ENCODE data around the gene IKZF3. TPM values are rescaled to one million over a fixed set of nuclear protein-coding genes. Genes with fewer than 3 reads are reported as not detected.
"Not testable (repeated sequence)": the region's sequence is repeated elsewhere in the genome, so short reads cannot be mapped to it uniquely, and the experiment has no call there.

IKZF3 gene
- total and polyA plus RNA-seq, 7 experiments from 2014 or later, result 9.7 to 77.8 (median 55.5) TPM

- Histone ChIP-seq H3K9me3 (ENCODE audit: control insufficient read depth in 2 of 3, low read length in 3 of 3) (no peaks in the 10 kb centered on the region), H3K27ac (ENCODE audit: low read depth, low read length) (peak overlapping the region; percentile 99), H3K4me1 (ENCODE audit: control insufficient read depth in 2 of 2, insufficient read depth in 2 of 2, low read length in 2 of 2) (peaks cover 24 to 33% of the 10 kb centered on the region in 2 donors), H3K27me3 (ENCODE audit: control insufficient read depth in 2 of 2, insufficient read depth in 2 of 2, low read length in 2 of 2) (no peaks in the 10 kb centered on the region), H3K4me3 (ENCODE audit: low read length) (peak overlapping the region; percentile 53), H3K36me3 (ENCODE audit: control insufficient read depth in 2 of 3, insufficient read depth in 3 of 3, low read length in 3 of 3) (no peaks in the 10 kb centered on the region)
- ATAC-seq (peak; percentile 63), DNase-seq (peak in 7 of 9 donors; percentile 14 to 78 (median 35))
- POLR2A ChIA-PET, result interaction anchor here (0.6 to 1.0 kb wide), 3 partner anchors 48 to 106 kb away, joined by 3 to 4 read pairs (median 3); no protein-coding TSS in a partner anchor
- CTCF ChIA-PET, result no interaction called here
- Mint-ChIP-seq H3K36me3 (peaks cover 0 to 7% (median 0%) of the 10 kb centered on the region in 5 donors), H3K9me3 (peaks cover 0 to 2% (median 0%) of the 10 kb centered on the region in 11 donors), H3K27me3 (peaks cover 0 to 3% (median 0%) of the 10 kb centered on the region in 5 donors), H3K4me3 (peak overlapping the region; percentile 39 to 96 (median 81)), H3K4me1 (peaks cover 18 to 61% (median 47%) of the 10 kb centered on the region in 7 donors), H3K27ac (peak overlapping the region; percentile 86 to 98 (median 92))
- intact Hi-C loops (cut with micrococcal nuclease), result loop anchor here in 1 of 2 donors (2.0 kb wide), 1 partner anchor 86 kb away; no protein-coding TSS in a partner anchor
Measured at GRCh38 chr17:39867084-39867879, 3.2 kb upstream of the IKZF3 start.

GRCh38 chr17:39866013-39866730, 2.1 kb upstream of the IKZF3 start:
- no peaks in the 10 kb centered on the region for H3K9me3 ChIP-seq (ENCODE audit: control insufficient read depth in 2 of 3, low read length in 3 of 3)
- peak overlapping the region; percentile 2 to 98 (median 97) for H3K27ac Mint-ChIP-seq
- no peaks in the 10 kb centered on the region for H3K27me3 ChIP-seq (ENCODE audit: control insufficient read depth in 2 of 2, insufficient read depth in 2 of 2, low read length in 2 of 2)
- H3K27me3 Mint-ChIP-seq, result no peaks in the 10 kb centered on the region
- peak overlapping the region; percentile 99 for H3K27ac ChIP-seq (ENCODE audit: low read depth, low read length)
- no peaks in the 10 kb centered on the region for H3K36me3 ChIP-seq (ENCODE audit: control insufficient read depth in 2 of 3, insufficient read depth in 3 of 3, low read length in 3 of 3)
- H3K4me3 Mint-ChIP-seq, result peak overlapping the region in 9 of 10 donors; percentile 16 to 98 (median 90)
- POLR2A ChIA-PET, result interaction anchor here (0.7 to 3.4 kb wide), 4 partner anchors 86 to 136 kb away, joined by 4 to 28 read pairs (median 10); partner anchors contain the start of gene MIEN1
- H3K4me1 Mint-ChIP-seq, result peaks cover 19 to 72% (median 52%) of the 10 kb centered on the region in 7 donors
- CTCF ChIA-PET, result interaction anchor here (0.6 to 1.8 kb wide), 4 partner anchors 17 to 243 kb away, joined by 3 to 12 read pairs (median 4); no protein-coding TSS in a partner anchor
- peaks cover 0 to 7% (median 0%) of the 10 kb centered on the region in 5 donors for H3K36me3 Mint-ChIP-seq
- DNase-seq (no peak), ATAC-seq (no peak)
- no peak overlapping the region for H3K4me3 ChIP-seq (ENCODE audit: low read length)
- H3K4me1 ChIP-seq (ENCODE audit: control insufficient read depth in 2 of 2, insufficient read depth in 2 of 2, low read length in 2 of 2), result peaks cover 24 to 33% of the 10 kb centered on the region in 2 donors
- intact Hi-C loops (cut with micrococcal nuclease), result loop anchor here in 1 of 2 donors (2.0 kb wide), 1 partner anchor 87 kb away; no protein-coding TSS in a partner anchor
- peaks cover 0 to 2% (median 0%) of the 10 kb centered on the region in 11 donors for H3K9me3 Mint-ChIP-seq

DNA sequence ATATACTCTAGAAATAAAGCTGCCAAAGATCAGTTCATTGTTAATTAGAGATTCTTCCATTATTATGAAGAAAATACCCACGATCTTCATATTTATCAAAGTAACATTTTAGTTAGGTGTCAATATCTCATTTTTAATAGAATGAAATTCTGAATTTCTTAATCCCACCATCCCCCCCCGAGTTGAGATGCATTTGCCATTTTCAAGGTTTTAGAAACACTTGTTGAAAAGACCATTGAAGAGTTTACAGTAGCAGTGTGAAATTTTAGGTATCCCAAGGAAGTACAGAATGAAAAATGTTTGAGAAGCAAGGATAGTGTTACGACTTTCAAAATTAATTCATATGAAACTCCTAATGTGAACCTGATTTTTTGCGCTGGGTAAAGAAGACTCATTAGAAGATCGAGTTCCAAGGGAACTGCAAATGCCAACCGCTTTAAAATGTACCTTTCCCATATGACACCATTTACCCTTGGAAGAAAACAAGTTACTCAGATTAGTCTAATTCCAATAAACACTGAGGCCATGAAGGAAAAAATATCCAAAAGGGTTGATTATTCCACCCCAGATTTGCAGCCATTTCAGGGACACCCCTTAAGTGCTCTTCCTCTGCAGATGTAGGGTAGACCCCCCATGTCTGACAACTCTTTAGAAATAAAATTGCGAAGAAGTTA, 731 bp downstream of the IKZF3 start:
- Mint-ChIP-seq H3K27me3 (no peaks in the 10 kb centered on the region), H3K9me3 (peaks cover 0 to 3% (median 0%) of the 10 kb centered on the region in 11 donors), H3K27ac (peak overlapping the region; percentile 86 to 98 (median 97)), H3K36me3 (peaks cover 0 to 11% (median 0%) of the 10 kb centered on the region in 5 donors), H3K4me1 (peaks cover 25 to 84% (median 66%) of the 10 kb centered on the region in 7 donors), H3K4me3 (peak overlapping the region; percentile 86 to 98 (median 94))
- Histone ChIP-seq H3K27ac (ENCODE audit: low read depth, low read length) (peak overlapping the region; percentile 99), H3K4me1 (ENCODE audit: control insufficient read depth in 2 of 2, insufficient read depth in 2 of 2, low read length in 2 of 2) (peaks cover 27 to 33% of the 10 kb centered on the region in 2 donors), H3K4me3 (ENCODE audit: low read length) (peak overlapping the region; percentile 69), H3K27me3 (ENCODE audit: control insufficient read depth in 2 of 2, insufficient read depth in 2 of 2, low read length in 2 of 2) (no peaks in the 10 kb centered on the region), H3K9me3 (ENCODE audit: control insufficient read depth in 2 of 3, low read length in 3 of 3) (no peaks in the 10 kb centered on the region), H3K36me3 (ENCODE audit: control insufficient read depth in 2 of 3, insufficient read depth in 3 of 3, low read length in 3 of 3) (no peaks in the 10 kb centered on the region)
- CTCF ChIA-PET, result interaction anchor here (0.5 to 2.2 kb wide), 11 partner anchors 43 to 240 kb away, joined by 3 to 19 read pairs (median 3); partner anchors contain the start of gene MIEN1
- POLR2A ChIA-PET, result interaction anchor here (1.0 to 5.9 kb wide), 13 partner anchors 11 to 133 kb away, joined by 3 to 50 read pairs (median 15); partner anchors contain the start of genes MIEN1 and PSMD3
- intact Hi-C loops (cut with micrococcal nuclease), result loop anchor here (1.0 to 5.0 kb wide), 5 partner anchors 12 to 91 kb away; no protein-coding TSS in a partner anchor
- ATAC-seq, result no peak
- DNase-seq, result no peak

GRCh38 chr17:39861235-39861634, 2.9 kb downstream of the IKZF3 start:
- peak in 1 of 9 donors; percentile 10 for DNase-seq
- peaks cover 0 to 9% (median 0%) of the 10 kb centered on the region in 5 donors for H3K36me3 Mint-ChIP-seq

GRCh38 chr17:39855911-39856649, 8.0 kb downstream of the IKZF3 start:
- ATAC-seq; H3K27ac ChIP-seq (ENCODE audit: low read depth, low read length); H3K4me3 ChIP-seq (ENCODE audit: low read length); intact Hi-C loops (cut with micrococcal nuclease); DNase-seq; H3K27ac Mint-ChIP-seq; H3K27me3 ChIP-seq (ENCODE audit: control insufficient read depth in 2 of 2, insufficient read depth in 2 of 2, low read length in 2 of 2); H3K27me3 Mint-ChIP-seq; H3K9me3 Mint-ChIP-seq; H3K4me3 Mint-ChIP-seq; H3K9me3 ChIP-seq (ENCODE audit: control insufficient read depth in 2 of 3, low read length in 3 of 3); H3K36me3 ChIP-seq (ENCODE audit: control insufficient read depth in 2 of 3, insufficient read depth in 3 of 3, low read length in 3 of 3): not testable (repeated sequence)
- Mint-ChIP-seq H3K36me3 (peaks cover 0 to 14% (median 5%) of the 10 kb centered on the region in 5 donors), H3K4me1 (peaks cover 20 to 75% (median 68%) of the 10 kb centered on the region in 7 donors)
- CTCF ChIA-PET, result interaction anchor here (0.9 kb wide), 1 partner anchor 106 kb away, joined by 4 read pairs; no protein-coding TSS in a partner anchor
- peaks cover 8 to 17% of the 10 kb centered on the region in 2 donors for H3K4me1 ChIP-seq (ENCODE audit: control insufficient read depth in 2 of 2, insufficient read depth in 2 of 2, low read length in 2 of 2)
- POLR2A ChIA-PET, result interaction anchor here (0.8 to 1.1 kb wide), 2 partner anchors 9 to 12 kb away, joined by 3 to 4 read pairs; no protein-coding TSS in a partner anchor

More at GRCh38 chr17:39861235-39861634, 2.9 kb downstream of the IKZF3 start:
- ChIA-PET POLR2A (interaction anchor here (1.0 to 5.9 kb wide), 18 partner anchors 9 to 199 kb away, joined by 3 to 50 read pairs (median 6); no protein-coding TSS in a partner anchor), CTCF (interaction anchor here (0.8 to 2.5 kb wide), 7 partner anchors 9 to 240 kb away, joined by 3 to 12 read pairs (median 5); no protein-coding TSS in a partner anchor)
- no peaks in the 10 kb centered on the region for H3K27me3 ChIP-seq (ENCODE audit: control insufficient read depth in 2 of 2, insufficient read depth in 2 of 2, low read length in 2 of 2)
- H3K4me3 ChIP-seq (ENCODE audit: low read length), result peak overlapping the region; percentile 43
- peaks cover 19% of the 10 kb centered on the region in 2 donors for H3K4me1 ChIP-seq (ENCODE audit: control insufficient read depth in 2 of 2, insufficient read depth in 2 of 2, low read length in 2 of 2)
- no peaks in the 10 kb centered on the region for H3K36me3 ChIP-seq (ENCODE audit: control insufficient read depth in 2 of 3, insufficient read depth in 3 of 3, low read length in 3 of 3)
- intact Hi-C loops (cut with micrococcal nuclease), result loop anchor here (2.0 to 5.0 kb wide), 3 partner anchors 16 to 89 kb away; no protein-coding TSS in a partner anchor
- H3K27me3 Mint-ChIP-seq, result no peaks in the 10 kb centered on the region
- H3K4me3 Mint-ChIP-seq, result peak overlapping the region; percentile 68 to 97 (median 83)
- peak overlapping the region; percentile 56 to 98 (median 88) for H3K27ac Mint-ChIP-seq
- no peak for ATAC-seq
- H3K4me1 Mint-ChIP-seq, result peaks cover 16 to 82% (median 60%) of the 10 kb centered on the region in 7 donors
- H3K9me3 ChIP-seq (ENCODE audit: control insufficient read depth in 2 of 3, low read length in 3 of 3), result no peaks in the 10 kb centered on the region
- H3K27ac ChIP-seq (ENCODE audit: low read depth, low read length), result peak overlapping the region; percentile 99
- peaks cover 0 to 3% (median 0%) of the 10 kb centered on the region in 11 donors for H3K9me3 Mint-ChIP-seq

All from naive thymus-derived CD4-positive, alpha-beta T cell (primary cell).